H9 (cell line): ENCODE data around the gene CADM4. TPM values are rescaled to one million over a fixed set of nuclear protein-coding genes. Genes with fewer than 3 reads are reported as not detected.

Source experiments
- DNase-seq: peaks from one replicate; pipeline ENCODE4 v3.0.0-alpha.2; 2017
- H2AFZ ChIP-seq: one replicate; pipeline ENCODE4 v1.6.1; 2013; ENCODE audit warnings: mild to moderate bottlenecking, low read length, control low read depth, moderate library complexity
- H2AK5ac ChIP-seq: 2 replicates; pipeline ENCODE4 v1.6.1; 2013; ENCODE audit warnings: low read length, control low read depth, mixed read lengths; ENCODE audit not compliant: insufficient read length
- H2BK120ac ChIP-seq: one replicate; pipeline ENCODE4 v1.6.1; 2013; ENCODE audit warnings: low read depth, mild to moderate bottlenecking, low read length, control low read depth, inconsistent platforms; ENCODE audit not compliant: poor library complexity, severe bottlenecking
- H2BK12ac ChIP-seq: 2 replicates; pipeline ENCODE4 v1.6.1; 2013; ENCODE audit warnings: low read length, control low read depth, mixed read lengths, low read depth; ENCODE audit not compliant: insufficient read length
- H2BK15ac ChIP-seq: 2 replicates; pipeline ENCODE4 v1.6.1; 2013; ENCODE audit warnings: low read depth, low read length, control low read depth
- H2BK20ac ChIP-seq: one replicate; pipeline ENCODE4 v1.6.1; 2013; ENCODE audit warnings: low read depth, mild to moderate bottlenecking, low read length, control low read depth, inconsistent platforms; ENCODE audit not compliant: poor library complexity, severe bottlenecking
- H2BK5ac ChIP-seq: 2 replicates; pipeline ENCODE4 v1.6.1; 2013; ENCODE audit warnings: low read length, control low read depth, mixed read lengths; ENCODE audit not compliant: insufficient read length
- H3K14ac ChIP-seq: 2 replicates; pipeline ENCODE4 v1.6.1; 2013; ENCODE audit warnings: low read length, control low read depth; ENCODE audit not compliant: insufficient read depth
- H3K18ac ChIP-seq: 2 replicates; pipeline ENCODE4 v1.6.1; 2013; ENCODE audit warnings: low read depth, mild to moderate bottlenecking, mixed read lengths, low read length, control low read depth; ENCODE audit not compliant: insufficient read length
- H3K23ac ChIP-seq: 2 replicates; pipeline ENCODE4 v1.6.1; 2013; ENCODE audit warnings: low read length, control low read depth, mixed read lengths, low read depth; ENCODE audit not compliant: insufficient read length
- H3K23me2 ChIP-seq: 2 replicates; pipeline ENCODE4 v1.6.1; 2013; ENCODE audit warnings: low read depth, mild to moderate bottlenecking, mixed read lengths, low read length, control low read depth; ENCODE audit not compliant: insufficient read length, poor library complexity, severe bottlenecking
- H3K27ac ChIP-seq: 2 replicates; pipeline ENCODE4 v1.5.1; 2013; ENCODE audit warnings: low read length, control low read depth, mixed read lengths, low read depth; ENCODE audit not compliant: insufficient read length
- H3K27me3 ChIP-seq: 2 replicates; pipeline ENCODE4 v1.6.1; 2013; ENCODE audit warnings: low read length, control low read depth, inconsistent platforms; ENCODE audit not compliant: insufficient read depth
- H3K4ac ChIP-seq: 2 replicates; pipeline ENCODE4 v1.6.1; 2013; ENCODE audit warnings: low read depth, mild to moderate bottlenecking, control low read depth, inconsistent platforms, low read length, moderate library complexity
- H3K4me1 ChIP-seq: 2 replicates; pipeline ENCODE4 v1.6.1; 2013; ENCODE audit warnings: low read length, control low read depth, inconsistent platforms; ENCODE audit not compliant: insufficient read depth
- H3K4me2 ChIP-seq: 2 replicates; pipeline ENCODE4 v1.6.1; 2013; ENCODE audit warnings: low read length, control low read depth, mixed read lengths; ENCODE audit not compliant: insufficient read length, insufficient read depth
- H3K56ac ChIP-seq: 2 replicates; pipeline ENCODE4 v1.6.1; 2013; ENCODE audit warnings: low read depth, mild to moderate bottlenecking, mixed read lengths, low read length, control low read depth; ENCODE audit not compliant: insufficient read length
- H3K79me1 ChIP-seq: 2 replicates; pipeline ENCODE4 v1.6.1; 2013; ENCODE audit warnings: low read depth, mild to moderate bottlenecking, moderate library complexity, low read length, control low read depth, inconsistent platforms; ENCODE audit not compliant: insufficient read depth, poor library complexity, severe bottlenecking
- H3K79me2 ChIP-seq: 2 replicates; pipeline ENCODE4 v1.6.1; 2013; ENCODE audit warnings: low read length, control low read depth, inconsistent platforms; ENCODE audit not compliant: insufficient read depth
- H3K9ac ChIP-seq: 2 replicates; pipeline ENCODE4 v1.6.1; 2013; ENCODE audit warnings: low read length, control low read depth, mixed read lengths; ENCODE audit not compliant: insufficient read length; ENCODE audit errors: extremely low read depth
- H3K9me3 ChIP-seq: one replicate; pipeline ENCODE4 v1.6.1; 2013; ENCODE audit warnings: low read depth, low read length, inconsistent platforms; ENCODE audit not compliant: control insufficient read depth
- H3T11ph ChIP-seq: one replicate; pipeline ENCODE4 v1.6.1; 2013; ENCODE audit warnings: mild to moderate bottlenecking, low read length, control low read depth, inconsistent platforms
- H4K20me1 ChIP-seq: one replicate; pipeline ENCODE4 v1.6.1; 2013; ENCODE audit not compliant: control insufficient read depth, insufficient read length, insufficient read depth
- H4K5ac ChIP-seq: 2 replicates; pipeline ENCODE4 v1.6.1; 2013; ENCODE audit warnings: low read depth, mild to moderate bottlenecking, mixed read lengths, low read length, control low read depth; ENCODE audit not compliant: insufficient read length
- H4K8ac ChIP-seq: replicated peaks from 2 replicates; pipeline ENCODE4 v1.6.1; 2013; ENCODE audit warnings: low read length, control low read depth, mixed read lengths, low read depth; ENCODE audit not compliant: insufficient read length
- H4K91ac ChIP-seq: 2 replicates; pipeline ENCODE4 v1.6.1; 2013; ENCODE audit warnings: low read depth, mild to moderate bottlenecking, moderate library complexity, mixed read lengths, low read length, control low read depth; ENCODE audit not compliant: insufficient read length
- H3K27ac Mint-ChIP-seq, 3 experiments: 2 replicates in 2 of 3; 3 replicates in 1 of 3; pipeline ENCODE4 v1.8.0; 2020 to 2021; ENCODE audit warnings: mixed read lengths in 3 of 3, mild to moderate bottlenecking in 1 of 3, moderate library complexity in 1 of 3
- H3K27me3 Mint-ChIP-seq: 2 replicates; pipeline ENCODE4 v1.8.0; 2021; ENCODE audit warnings: low read depth, mild to moderate bottlenecking, moderate library complexity, mixed read lengths
- H3K36me3 Mint-ChIP-seq, 3 experiments: 2 replicates in 2 of 3; 3 replicates in 1 of 3; pipeline ENCODE4 v1.8.0; 2020 to 2021; ENCODE audit warnings: low read depth in 3 of 3, mixed read lengths in 3 of 3; ENCODE audit not compliant: insufficient read depth in 1 of 3
- H3K4me1 Mint-ChIP-seq, 2 experiments: 2 replicates each; pipeline ENCODE4 v1.8.0; 2020; ENCODE audit warnings: mixed read lengths in 2 of 2
- H3K4me3 Mint-ChIP-seq, 2 experiments: 2 replicates in 1 of 2; 3 replicates in 1 of 2; pipeline ENCODE4 v1.8.0; 2020 to 2021; ENCODE audit warnings: mild to moderate bottlenecking in 2 of 2, mixed read lengths in 2 of 2, moderate library complexity in 1 of 2
- H3K9me3 Mint-ChIP-seq, 2 experiments: 2 replicates in 1 of 2; 3 replicates in 1 of 2; pipeline ENCODE4 v1.8.0; 2020; ENCODE audit warnings: mild to moderate bottlenecking in 2 of 2, mixed read lengths in 2 of 2, moderate library complexity in 1 of 2
- WGBS: extraction: QIAGEN DNeasy Blood & Tissue Kit; methylation state at CpG from one replicate; pipeline ENCODE4 v1.1.7; 2013; ENCODE audit warnings: missing lambda C conversion rate, low lambda C conversion rate, mixed read lengths; ENCODE audit not compliant: insufficient read length; ENCODE audit errors: extremely low coverage; 5-methylcytosine and 5-hydroxymethylcytosine counted together
- total RNA-seq: library from RNA; stranded (reverse); gene quantifications from 2 replicates; pipeline ENCODE4 v1.2.1, GENCODE V29; 2021
- TF ChIP-seq, protein P1 (sequence below): fragments of 200-600 bp; sonication (generic); conservative IDR thresholded peaks from 3 replicates; pipeline ENCODE4 v1.8.0; 2021; ENCODE audit warnings: antibody characterized with exemption, mild to moderate bottlenecking

The CADM4 gene
- total RNA-seq, 1 experiment from 2014 or later, result 10.2 TPM

DNA sequence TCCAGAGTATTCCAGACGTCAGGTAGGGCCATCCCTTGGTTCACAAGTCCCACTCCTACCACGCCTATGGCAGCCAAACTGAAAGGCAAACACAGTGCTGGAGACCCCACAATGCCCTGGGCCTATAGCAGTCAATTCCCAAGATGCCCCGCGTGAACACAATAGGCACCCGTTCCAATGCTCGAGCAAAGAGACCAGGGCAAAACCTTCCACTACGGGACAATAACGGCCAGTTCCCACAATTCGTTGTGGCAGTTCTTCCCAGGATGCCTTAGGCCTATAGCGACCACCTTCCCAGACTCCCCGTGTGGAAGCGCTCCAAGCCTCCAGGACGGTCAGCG, 20.8 kb downstream of the CADM4 start:
- Histone ChIP-seq H2BK20ac (no peak overlapping the region), H2BK5ac (no peak overlapping the region), H3K79me2 (no peaks in the 10 kb centered on the region), H2BK15ac (no peak overlapping the region), H3K14ac (peak overlapping the region; percentile 97; the same call in 1 of the 2 replicates), H4K8ac (no peak overlapping the region), H4K91ac (no peak overlapping the region), H4K5ac (peak overlapping the region; percentile 7), H2AK5ac (no peak overlapping the region), H3K4ac (no peak overlapping the region), H3K23ac (no peak overlapping the region), H3K9ac (peak overlapping the region; percentile 79), H3K18ac (peak overlapping the region; percentile 98), H3K23me2 (peaks cover 14% of the 10 kb centered on the region), H3K27ac (peak overlapping the region; percentile 63), H3K4me2 (peak overlapping the region; percentile 75), H2BK120ac (no peak overlapping the region), H4K20me1 (no peaks in the 10 kb centered on the region), H3T11ph (no peak overlapping the region), H3K9me3 (no peaks in the 10 kb centered on the region), H3K27me3 (no peaks in the 10 kb centered on the region), H3K4me1 (no peaks in the 10 kb centered on the region; the same call in 1 of the 2 replicates), H2AFZ (no peak overlapping the region), H3K56ac (no peak overlapping the region), H2BK12ac (no peak overlapping the region), H3K79me1 (no peaks in the 10 kb centered on the region)
- DNase-seq, result no peak
- peak overlapping the region; percentile 97 to 99 (median 98) for H3K27ac Mint-ChIP-seq
- H3K27me3 Mint-ChIP-seq, result no peaks in the 10 kb centered on the region
- H3K9me3 Mint-ChIP-seq, result no peaks in the 10 kb centered on the region; a peak in 2 of 5 replicates
- peak overlapping the region; percentile 83 to 87 for H3K4me3 Mint-ChIP-seq
- TF ChIP-seq, protein P1, sequence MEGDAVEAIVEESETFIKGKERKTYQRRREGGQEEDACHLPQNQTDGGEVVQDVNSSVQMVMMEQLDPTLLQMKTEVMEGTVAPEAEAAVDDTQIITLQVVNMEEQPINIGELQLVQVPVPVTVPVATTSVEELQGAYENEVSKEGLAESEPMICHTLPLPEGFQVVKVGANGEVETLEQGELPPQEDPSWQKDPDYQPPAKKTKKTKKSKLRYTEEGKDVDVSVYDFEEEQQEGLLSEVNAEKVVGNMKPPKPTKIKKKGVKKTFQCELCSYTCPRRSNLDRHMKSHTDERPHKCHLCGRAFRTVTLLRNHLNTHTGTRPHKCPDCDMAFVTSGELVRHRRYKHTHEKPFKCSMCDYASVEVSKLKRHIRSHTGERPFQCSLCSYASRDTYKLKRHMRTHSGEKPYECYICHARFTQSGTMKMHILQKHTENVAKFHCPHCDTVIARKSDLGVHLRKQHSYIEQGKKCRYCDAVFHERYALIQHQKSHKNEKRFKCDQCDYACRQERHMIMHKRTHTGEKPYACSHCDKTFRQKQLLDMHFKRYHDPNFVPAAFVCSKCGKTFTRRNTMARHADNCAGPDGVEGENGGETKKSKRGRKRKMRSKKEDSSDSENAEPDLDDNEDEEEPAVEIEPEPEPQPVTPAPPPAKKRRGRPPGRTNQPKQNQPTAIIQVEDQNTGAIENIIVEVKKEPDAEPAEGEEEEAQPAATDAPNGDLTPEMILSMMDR, result no peak
- peaks cover 16 to 28% of the 10 kb centered on the region in 2 experiments for H3K4me1 Mint-ChIP-seq
- H3K36me3 Mint-ChIP-seq, result peaks cover 8 to 16% (median 11%) of the 10 kb centered on the region in 3 experiments
- WGBS, result no CpG with 5 or more reads among the region's 14 CpGs
